ENCODE data around the gene KCNC4.

GRCh38 chr1:110188035-110188618, 22.0 kb upstream of the KCNC4 start:
- TF ChIP-seq CTCF (IDR thresholded peaks at IDR 0.05), result no peak
- TF ChIP-seq POLR2A (IDR thresholded peaks at IDR 0.05), result no peak

Measured in right lobe of liver (tissue), 4 donors.